CD4-positive, alpha-beta T cell treated with Interleukin-10 for 1 hour (primary cell): ENCODE data around the gene RACGAP1.
"Not testable (repeated sequence)": the region's sequence is repeated elsewhere in the genome, so short reads cannot be mapped to it uniquely, and the experiment has no call there.

Experiments used
- DNase-seq: peaks from one replicate; pipeline ENCODE4 v3.0.0-alpha.2; 2020

The RACGAP1 gene

DNA sequence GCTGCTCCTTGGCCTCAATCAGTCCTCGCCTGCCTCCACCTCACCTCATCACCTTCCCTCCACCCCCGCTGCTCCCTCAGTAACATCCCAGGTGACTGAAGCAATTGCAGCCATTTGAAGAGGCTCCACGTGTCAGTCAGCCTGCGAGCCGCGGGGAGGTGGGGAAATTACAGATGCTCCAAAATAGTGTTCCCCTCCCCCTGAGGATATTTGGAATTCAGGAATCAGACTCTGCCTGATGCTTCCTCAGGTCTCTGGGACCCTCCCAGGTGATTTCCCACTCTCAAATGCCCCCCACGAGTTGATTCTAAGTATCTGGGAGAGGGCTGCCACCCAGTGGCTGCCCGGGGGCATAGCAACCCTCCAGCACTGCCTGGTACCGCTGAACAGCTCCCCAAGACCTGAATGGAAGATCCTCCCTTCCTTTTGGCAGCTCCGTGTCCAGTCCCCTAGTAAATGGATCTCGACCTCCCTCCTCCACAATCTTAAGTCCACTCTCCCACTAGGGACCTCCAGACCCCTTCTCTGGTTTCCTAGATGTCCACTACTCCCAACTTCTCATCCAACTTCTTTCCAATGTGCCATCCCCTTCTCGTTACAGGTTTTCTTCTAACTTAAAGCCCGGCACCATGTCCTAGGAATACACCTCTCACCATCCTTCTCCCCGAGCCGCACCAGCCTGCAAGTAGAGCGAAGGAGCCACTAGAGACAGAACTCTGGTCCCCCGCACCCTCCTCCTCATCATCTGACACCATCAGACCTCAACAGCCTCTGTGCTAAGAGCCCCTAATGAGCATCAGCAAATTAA is 30.7 kb upstream of the RACGAP1 start:
- DNase-seq, result peak; percentile 62

- DNase-seq, result no peak
These were observed 28.3 kb upstream of the RACGAP1 start for GRCh38 chr12:50053583-50053982.

DNA sequence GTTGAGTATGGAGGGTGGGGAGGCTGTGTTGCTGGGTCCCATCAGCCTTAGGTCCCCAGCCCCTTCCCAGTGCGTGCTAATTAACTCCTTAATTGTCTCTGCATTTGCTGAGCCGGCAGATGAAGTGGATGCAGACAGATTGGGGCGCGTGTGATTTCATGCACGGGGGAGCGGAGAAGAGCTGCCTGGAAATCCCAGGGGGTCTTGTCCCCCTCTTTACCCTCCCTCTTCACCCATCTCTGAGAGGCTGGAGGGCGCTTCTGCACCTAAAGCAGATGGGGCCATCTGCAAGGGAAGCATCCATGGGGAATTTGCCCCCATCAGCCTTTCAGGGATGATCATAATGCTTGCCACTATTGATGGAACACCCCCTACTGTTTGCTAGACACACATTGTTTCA is 27.7 kb upstream of the RACGAP1 start:
- no peak for DNase-seq

DNA sequence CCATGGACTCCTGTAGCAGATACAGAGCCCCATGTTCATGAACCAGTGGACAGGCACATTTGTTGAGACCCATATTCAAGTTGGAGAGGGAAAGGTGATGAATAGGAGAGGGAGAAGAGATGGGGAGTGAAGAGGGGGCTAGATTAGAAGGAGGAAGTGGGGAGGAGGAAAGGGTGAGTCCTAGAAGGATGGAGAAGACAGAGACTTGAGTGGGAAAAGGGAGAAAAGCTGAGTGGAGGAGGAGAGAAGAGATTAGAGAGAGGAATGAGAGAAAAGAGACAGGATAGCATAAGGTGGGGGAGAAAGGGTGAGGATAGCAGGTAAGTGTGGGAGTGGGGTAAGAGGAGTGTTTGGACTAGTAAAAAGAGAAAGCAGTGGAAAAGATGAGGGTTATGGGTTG is 27.2 kb upstream of the RACGAP1 start:
- DNase-seq, result no peak

DNA sequence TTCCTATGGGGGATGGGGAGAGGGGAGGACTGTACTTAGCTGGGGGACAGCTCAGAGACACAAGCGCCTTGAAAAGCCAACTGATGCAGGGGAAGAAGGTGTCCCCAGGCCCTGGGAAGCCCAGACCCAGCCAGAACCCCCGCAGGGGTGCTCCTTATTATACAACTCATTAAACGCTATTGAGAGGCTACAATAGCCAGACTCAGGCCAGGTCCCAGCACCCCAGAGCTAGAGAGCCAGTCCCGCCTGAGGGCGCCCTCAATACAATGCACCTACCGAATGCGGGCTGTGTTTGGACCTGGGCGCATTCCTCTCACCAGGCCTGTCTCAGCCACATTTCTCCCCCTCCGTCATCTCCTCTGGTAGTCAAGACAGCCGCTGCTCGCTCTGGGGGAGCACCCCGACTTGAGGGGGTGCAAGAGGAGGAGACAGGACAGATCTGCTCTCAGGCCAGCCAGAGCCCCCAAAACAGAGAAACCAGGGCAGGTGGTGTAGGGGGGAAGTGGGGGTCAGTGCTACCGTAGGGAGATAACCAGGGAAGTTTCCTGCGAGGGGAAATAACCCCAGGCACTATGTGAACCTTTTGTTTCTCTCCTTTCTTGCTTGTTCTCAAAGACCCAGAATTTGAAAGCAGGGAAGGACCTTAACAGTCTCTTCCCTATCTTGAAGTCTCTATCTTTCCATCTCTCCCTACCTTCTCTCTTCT is 26.0 kb upstream of the RACGAP1 start:
- DNase-seq, result no peak

DNA sequence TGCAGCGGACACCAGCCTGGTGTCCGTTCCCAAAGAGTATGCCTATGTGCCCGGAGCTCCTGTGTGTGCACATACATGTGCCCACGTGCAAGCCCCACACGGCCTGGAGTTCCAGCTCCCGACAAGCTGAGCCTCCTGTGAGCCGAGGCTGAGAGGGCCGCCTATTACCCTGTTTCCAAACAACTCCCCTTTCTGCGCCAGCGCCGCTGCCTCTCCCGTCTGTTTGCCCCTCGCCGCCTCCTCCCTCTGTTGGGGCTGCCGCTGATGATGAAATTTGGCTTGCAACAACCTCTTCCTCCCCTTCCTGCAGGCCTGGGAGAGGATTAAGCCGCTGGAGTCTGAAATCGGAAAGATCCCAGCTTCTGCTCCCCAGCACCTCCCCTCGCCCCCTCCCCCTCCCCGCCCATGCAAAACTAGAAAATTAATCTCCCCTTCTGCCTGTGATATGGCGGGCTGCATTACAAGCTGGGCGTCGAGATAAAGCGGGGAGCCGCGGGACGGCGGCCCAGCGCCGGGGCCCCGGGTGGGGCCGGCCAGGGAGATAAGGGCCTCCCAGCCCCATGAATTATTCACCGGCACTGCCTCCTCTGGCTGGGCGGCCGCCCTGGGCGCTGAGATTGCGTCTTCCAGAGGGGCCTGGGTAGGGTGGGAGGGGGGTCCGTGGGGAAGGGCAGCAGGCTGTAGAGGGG is 25.3 kb upstream of the RACGAP1 start:
- DNase-seq, result no peak

GRCh38 chr12:50050119-50050385 is 24.8 kb upstream of the RACGAP1 start:
- DNase-seq, result no peak

DNA sequence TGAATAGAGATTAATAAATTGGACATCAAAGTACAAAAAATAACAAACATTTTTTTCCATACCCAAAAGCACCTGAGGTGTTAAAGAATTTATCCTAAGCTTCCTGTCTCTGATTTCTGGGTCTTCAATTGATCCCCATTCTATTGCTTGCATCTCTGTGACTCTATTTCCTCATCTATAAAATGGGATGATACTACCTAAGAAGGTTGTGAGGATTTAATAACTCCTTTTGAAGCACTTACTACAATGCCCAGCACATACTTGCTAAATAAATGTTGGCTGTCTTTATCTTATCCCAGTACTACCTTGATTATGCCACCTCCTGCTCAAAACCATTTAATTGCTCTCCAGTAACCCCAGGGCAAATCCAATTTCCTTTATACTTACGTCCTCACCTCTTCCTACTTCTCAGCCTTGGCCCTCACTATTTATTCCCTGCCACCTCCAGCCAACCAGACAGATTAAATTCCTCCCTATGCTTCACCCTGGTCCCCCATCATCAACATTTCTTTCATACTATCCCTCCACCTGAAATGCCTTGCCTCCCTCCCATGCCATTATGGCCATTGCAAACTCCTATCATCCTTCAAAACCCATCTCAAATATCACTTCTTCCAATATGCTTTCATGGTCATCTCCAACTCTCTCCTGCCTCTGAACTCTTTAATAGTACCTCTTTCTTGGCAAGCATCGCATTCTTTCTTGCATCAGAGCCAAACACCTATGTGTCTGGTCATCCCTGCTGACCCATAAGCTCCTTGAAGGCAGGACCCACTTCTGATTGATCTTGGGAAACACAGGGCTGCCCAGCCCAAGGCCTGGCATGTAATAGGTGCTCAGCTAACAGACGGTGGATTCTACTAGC is 24.2 kb upstream of the RACGAP1 start:
- DNase-seq, result no peak

- DNase-seq, result no peak
These were observed 22.5 kb upstream of the RACGAP1 start for GRCh38 chr12:50047693-50048250.

DNA sequence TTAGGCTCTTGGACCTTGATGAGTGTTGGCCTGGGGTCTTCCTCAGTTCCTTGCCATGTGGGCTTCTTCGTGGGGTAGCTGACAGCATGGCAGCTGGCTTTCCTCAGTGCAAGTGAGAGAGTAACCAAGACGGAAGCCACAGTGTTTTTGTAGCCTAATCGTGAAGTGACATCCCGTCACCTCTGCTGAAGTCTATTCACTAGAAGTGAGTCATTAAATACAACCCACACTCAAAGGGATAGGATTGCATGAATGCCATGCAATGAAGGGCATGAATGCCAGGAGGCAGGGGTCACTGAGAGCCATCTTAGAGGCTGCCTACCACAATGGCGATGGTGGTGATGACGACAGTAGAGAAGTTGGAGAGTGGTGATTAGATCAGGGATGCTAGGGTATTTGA is 18.6 kb upstream of the RACGAP1 start:
- DNase-seq, result no peak

DNA sequence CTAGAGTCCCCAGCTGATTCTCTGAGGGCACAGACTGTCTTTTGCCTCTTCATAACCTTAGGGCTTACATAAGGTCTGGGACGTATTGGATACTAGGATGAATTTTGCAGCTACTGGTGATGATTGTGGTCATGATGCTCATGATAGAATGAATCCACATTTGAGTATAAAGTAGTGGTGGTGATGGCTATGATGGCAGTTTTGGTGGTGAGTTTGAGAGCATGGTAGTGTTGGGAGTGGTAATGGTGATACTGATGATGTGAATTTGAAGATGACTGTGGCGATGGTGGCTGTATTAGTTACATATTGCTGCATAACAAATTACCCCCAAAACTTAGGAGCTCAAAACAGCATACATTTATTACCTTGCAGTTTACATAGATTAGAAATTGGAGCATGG is 18.0 kb upstream of the RACGAP1 start:
- DNase-seq, result no peak

DNA sequence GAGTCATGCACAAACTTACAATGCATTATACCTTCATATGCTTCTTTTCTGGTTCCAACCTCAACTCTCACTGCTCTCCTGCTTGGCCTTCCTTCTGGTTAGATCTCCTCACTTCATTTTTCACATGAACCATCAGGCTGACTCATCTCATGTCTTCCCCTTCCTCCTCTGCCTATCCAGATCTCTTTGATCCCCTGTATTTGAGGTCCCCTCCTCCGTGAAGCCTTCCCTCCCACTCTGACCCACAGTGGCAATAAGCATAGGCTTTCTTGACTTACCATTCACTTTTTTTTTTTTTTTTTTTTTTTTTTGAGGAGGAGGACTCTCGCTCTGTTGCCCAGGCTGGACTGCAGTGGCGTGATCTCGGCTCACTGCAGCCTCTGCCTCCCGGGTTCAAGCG is 17.4 kb upstream of the RACGAP1 start:
- no peak for DNase-seq

DNA sequence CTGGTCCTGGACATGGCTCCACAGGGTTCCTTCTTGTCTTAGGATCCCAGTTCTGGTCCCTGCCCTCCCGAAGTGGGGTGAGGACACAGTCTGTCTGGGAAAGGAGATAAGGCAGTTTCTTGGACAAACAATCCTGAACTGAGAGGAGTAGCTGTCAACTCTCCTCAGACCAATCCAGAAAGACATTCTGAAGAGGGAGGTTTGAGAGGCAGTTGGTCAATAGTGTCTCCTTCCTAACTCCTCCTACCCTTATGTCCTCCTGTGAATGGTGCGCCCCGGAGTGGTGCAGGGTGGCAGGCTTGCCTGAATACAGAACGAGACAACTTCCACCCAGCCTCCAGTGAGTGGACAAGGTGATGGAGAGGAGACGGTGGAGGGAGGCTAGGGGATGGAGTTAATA is 16.7 kb upstream of the RACGAP1 start:
- DNase-seq, result no peak

- DNase-seq, result no peak
These were observed 16.0 kb upstream of the RACGAP1 start for GRCh38 chr12:50041062-50041860.

DNA sequence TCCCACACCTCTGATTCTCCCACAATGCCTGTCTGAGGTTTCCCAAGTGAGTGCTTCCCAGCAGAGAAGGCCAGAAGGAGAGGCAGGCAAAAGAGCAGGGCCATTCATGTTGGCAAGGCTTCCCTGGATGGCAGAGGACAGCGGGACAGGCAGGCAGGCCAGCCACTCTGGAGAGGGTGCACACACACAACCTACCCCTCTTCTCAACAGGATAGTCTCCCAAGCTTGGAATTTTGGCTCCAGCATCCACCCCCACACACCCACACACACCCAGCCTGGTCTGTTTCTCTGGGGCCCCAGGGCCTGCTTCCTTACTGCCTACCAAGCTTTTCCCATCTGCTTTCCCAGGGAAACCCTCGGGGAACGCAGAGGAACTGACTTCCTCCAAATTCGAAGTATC is 15.4 kb upstream of the RACGAP1 start:
- no peak for DNase-seq

GRCh38 chr12:50039151-50039835 is 14.0 kb upstream of the RACGAP1 start:
- peak; percentile 79 for DNase-seq

DNA sequence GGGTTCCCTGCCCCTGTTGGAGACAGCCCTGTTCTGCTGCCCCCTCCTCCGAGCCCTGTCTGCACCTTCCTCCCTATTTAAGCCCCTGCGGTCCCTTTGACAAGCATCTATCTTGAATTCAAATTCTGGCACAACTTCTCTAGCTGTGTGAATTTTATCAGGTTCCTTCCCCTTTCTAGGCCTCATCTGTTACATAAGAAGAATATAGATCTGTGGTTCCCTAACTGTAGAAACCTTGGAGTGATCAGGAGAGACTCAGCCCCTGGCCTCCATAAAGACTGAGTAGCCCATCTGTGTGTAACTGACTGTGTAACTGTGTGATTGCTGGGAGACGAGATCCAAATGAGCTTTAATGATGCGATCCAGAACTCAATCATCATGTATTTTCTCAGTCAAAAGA is 13.0 kb upstream of the RACGAP1 start:
- DNase-seq, result no peak

DNA sequence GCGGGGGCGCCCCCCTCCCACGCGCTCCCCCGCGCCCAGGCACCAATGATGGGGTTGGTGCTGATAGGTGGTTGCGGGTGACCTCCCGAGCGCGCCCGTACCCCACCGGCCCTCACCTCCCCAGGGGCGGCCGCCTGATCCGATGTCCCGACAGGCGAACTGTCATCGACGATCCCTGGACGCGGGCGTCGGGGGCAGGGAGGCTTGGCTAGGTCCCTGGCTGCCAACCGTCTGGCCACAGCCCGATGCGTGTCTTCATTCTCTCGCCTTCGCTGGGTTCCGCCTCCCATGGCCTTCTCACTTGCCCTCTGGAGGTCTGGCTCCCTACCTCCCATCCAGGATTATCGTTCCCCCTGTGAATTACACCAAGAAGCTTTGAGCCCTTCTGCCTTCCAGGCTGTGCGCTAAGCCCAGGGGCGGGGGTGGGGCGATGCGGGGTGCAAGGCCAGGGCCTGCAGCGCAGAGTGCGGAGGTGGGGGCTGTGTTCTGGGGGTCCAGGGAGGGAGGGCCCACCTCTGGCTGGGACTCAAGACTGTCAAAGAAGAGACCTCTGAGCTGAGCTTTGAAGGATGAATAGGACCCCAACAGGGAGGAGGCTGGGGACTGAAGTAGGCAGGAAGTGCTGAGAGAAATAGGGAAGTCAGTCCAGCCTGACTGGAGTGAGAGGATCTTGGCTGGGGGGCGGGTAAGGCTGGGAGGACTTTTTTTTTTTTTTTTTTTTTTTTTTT is 7.7 kb upstream of the RACGAP1 start:
- no peak for DNase-seq

DNA sequence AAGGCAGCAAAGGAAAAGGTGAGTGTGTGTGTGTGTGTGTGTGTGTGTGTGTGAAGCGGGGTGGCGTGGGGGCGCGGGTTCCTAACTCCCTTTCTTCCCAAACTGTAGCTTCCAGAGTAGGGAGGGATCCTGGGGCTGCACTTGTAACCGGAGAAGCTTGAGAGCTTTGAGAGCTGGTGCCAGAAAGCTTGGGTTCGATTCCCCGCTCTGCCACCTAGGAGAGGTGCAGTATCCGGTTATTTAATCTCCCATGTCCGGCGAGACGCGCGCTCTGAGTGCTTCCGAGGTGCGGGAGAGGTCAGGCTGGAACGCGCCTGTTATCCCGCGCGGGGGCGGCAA is 7.2 kb upstream of the RACGAP1 start:
- no peak for DNase-seq

DNA sequence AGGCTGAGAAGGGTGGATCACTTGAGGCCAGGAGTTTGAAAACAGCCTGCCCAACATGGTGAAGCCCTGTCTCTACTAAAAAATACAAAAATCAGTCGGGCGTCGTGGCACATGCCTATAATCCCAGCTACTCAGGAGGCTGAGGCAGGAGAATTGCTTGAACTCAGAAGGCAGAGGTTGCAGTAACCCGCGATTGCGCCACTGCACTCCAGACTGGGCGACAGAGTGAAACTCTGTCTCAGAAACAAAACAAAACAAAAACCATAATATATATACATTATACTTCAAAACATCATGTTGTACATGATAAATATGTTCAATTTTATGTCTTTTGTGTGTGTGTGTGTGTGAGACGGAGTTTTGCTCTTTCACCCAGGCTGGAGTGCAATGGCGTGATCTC is 5.2 kb upstream of the RACGAP1 start:
- not testable (repeated sequence) for DNase-seq

GRCh38 chr12:50026691-50027090 is 1.4 kb upstream of the RACGAP1 start:
- DNase-seq, result no peak
